SHP77 (cell line): ENCODE data around the gene MOB1A.
"Not testable (repeated sequence)": the region's sequence is repeated elsewhere in the genome, so short reads cannot be mapped to it uniquely, and the experiment has no call there.

Experiments used
- DNase-seq, 2 experiments: peaks; one replicate each; lab custom pipeline; 2025; lab: John Stamatoyannopoulos, UW

The MOB1A gene

GRCh38 chr2:74178211-74179062 is at the start of gene MOB1A:
TSS of gene MOB1A (minus strand) at chr2:74178879. CDS start at chr2:74178674, 205 bp downstream.
- DNase-seq: peak; percentile 97

DNA sequence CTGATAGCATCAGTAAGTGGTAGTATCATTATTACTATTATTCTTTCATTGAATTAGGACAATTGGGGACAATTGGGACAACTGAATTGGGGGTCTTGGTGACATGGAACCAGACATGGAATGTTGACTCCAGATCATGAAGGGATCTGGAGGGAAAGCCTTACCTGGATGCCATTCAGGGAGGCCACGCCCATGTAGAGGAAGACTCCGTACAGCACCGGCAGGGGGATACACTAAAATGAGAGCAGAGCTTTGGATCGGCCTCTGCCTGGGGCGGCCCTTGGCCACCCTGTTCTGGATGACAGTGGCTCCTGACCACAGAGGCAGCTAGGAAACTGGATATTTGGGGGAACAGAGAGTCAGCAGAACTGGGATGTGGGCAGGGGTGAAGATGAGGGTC is 49.0 kb upstream of the MOB1A start:
- no peak for DNase-seq

DNA sequence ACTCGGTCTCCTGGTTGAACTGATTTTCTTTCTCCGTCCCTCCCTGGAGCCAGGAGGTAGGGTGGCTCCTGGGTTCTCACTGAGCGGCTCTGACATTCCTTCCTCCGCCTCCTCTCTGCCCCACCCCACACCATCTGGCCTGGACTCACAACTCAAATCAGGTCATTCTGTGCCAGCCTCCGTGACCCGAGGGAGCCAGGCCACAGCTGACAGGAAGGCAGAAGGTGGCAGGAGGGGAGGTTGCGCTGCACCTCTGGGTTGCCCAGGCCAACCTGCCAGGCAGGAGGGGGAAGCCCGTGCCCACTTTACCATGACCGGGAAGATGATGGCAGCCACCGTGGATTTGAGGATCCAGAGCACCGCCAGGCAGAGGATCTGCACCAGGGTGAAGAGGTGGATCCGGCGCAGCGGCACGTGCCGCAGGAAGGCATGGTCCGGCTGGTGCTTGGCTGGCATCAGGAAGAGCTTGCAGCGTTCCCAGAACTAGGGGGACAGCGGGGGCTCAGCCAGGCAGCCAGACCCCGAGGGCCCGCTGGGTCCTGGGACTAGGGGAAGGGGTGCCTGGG is 48.1 kb upstream of the MOB1A start:
- no peak for DNase-seq

DNA sequence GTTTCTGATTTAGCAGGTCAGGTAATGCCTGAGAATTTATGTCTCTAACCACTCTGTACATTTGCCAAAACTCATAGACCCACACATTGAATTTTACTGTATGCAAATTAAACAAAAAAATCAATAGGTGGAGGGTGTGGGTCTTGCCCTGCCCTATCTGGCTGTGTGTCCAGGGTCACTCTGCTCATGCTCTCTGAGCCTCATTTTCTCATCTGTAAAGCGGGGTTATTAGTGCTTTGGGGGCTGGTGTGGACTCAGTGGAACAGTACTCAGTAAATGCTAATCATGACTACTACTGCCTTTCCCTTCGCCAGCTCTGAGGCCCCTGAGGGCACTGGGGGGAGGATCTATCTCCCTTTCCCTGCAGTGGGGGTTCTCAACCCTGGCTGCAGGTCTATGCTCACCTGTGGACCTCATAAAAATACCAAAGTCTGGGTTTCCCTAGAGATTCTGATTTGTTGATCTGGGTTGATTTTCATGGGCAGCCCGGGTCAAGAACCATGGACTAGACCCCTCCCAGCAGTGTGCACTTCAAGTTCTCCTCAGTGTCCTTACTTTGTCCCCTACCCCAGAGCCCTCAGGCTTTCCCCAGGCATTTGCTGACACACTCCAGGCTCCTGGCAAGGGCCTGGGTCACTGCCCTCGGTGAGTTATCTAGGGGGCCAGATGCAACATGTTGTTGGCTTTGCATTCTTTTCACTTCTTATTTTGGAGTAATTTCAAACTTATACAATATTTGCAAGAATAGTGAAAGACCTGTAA is 47.2 kb upstream of the MOB1A start:
- no peak for DNase-seq

DNA sequence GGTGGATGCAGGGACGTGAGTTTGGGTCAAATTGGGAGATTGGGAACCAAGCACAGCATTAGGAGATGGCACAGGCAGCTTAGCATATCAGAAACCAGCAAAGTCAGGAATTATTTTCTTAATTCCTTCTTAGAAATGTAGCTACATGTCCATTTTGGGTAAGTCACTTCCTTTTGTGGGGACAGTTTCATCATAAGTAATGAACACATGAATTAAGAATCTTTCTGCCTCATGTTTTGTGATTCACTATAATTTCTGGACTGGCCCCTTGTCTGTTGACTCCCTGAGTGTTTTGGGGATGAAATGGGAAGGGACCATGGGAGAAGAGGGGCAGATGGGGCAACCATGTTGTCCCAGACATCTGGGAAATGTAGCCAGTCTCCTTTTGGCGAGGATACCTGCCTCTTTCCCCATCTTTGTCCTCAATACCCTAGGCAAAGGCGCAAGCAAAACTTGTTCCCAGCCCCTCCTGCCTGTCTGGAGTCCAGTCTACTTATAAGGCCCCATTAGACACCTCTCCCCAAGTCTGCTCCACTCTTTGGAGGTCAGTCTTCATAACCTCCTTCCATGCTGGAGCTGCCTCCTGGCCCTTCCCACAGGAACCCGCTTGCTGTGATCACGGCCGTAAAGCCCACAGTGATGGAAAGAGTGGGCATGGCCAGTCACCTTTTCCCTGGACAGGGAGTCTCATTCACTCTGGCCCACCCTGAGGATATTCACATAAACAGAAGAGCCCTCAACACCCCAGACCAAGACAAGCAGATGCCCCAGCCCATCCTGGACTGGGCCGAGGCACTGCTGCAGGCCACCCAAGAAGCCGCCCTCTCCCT is 45.5 kb upstream of the MOB1A start:
- DNase-seq: no peak

DNA sequence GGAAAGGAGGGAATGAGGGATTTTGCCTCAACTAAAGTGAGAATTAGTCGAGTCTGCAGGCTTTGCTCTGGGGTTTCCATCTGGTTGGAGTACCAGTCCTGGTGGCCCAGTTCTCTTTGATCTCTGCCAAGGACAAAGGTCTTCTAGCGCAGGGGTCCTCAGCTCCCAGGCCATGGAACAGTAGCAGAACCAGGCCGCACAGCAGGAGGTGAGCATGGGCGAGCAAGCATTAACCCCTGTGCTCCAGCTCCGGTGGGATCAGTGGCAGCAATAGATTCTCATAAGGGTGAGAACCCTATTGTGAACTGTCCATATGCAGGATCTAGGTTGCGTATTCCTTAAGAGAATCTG is 43.6 kb upstream of the MOB1A start:
- DNase-seq: no peak

DNA sequence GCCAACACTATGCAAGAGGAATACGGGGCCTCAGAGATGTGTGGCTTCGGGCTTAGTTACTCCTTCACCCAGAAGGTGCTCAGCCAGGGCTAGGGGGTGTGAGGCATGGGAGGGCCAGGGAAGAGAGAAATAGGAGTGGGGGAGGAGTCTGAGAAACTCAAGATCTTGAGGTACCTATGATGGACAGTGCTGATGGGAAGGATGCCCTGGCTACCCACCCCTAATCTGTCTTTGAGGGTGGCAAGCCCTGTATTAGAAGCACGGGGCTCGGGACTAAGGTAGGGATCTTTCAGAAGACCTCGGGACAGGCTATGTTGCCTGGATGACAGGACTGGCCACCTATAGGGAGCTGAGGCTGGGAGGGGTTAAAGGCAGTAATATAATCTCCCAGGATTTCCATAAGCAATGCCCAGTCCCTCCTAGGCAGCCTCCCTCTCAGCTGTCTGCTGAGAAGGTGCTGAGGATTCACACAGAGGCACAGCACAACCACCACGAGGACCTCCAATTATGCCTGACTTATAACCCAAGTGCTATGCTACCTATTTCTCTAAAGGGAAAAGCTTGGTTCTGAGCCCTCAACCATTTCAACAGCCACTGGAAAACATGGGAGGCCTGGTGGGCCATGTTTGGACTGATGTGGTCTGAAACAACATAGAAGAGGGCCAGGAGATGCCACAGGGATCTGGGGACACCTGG is 43.1 kb upstream of the MOB1A start:
- DNase-seq: no peak

GRCh38 chr2:74221091-74221490 is 42.4 kb upstream of the MOB1A start:
- no peak for DNase-seq

- no peak for DNase-seq
Observed at GRCh38 chr2:74219846-74220486, 41.3 kb upstream of the MOB1A start.

DNA sequence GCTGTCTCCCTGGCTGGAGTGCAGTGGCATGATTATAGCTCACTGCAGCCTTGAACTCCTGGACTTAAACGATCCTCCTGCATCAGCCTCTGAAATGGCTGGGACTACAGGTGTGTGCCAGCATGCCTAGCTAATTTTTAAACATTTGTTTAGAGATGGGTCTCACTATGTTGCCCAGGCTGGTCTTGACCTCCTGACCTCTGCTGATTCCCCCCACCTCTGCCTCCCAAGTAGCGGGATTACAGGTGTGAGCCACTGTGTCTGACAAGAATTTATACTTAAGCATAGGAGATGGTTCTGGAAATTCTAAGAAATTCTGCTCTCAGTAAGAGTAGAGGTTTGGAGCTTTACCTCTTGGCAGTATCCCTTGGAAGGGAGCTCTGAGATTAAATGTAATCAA is 38.0 kb upstream of the MOB1A start:
- DNase-seq: no peak

DNA sequence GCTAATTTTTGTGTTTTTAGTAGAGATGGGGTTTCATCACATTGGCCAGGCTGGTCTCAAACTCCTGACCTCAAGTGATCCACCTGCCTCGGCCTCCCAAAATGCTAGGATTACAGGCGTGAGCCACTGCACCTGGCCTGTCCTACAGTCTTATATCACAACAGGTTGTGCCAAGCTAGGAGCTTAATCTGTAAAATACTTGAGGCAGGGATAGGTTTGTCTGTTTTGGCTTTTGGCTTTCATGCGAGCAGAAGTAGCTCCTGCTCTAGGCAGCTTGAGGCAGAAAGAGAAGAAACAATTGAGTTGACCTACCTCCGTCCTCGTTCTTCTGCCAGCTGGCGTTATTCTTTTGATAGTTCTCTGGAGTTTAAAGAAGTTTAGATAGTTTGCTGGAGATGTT is 37.1 kb upstream of the MOB1A start:
- DNase-seq: not testable (repeated sequence)

DNA sequence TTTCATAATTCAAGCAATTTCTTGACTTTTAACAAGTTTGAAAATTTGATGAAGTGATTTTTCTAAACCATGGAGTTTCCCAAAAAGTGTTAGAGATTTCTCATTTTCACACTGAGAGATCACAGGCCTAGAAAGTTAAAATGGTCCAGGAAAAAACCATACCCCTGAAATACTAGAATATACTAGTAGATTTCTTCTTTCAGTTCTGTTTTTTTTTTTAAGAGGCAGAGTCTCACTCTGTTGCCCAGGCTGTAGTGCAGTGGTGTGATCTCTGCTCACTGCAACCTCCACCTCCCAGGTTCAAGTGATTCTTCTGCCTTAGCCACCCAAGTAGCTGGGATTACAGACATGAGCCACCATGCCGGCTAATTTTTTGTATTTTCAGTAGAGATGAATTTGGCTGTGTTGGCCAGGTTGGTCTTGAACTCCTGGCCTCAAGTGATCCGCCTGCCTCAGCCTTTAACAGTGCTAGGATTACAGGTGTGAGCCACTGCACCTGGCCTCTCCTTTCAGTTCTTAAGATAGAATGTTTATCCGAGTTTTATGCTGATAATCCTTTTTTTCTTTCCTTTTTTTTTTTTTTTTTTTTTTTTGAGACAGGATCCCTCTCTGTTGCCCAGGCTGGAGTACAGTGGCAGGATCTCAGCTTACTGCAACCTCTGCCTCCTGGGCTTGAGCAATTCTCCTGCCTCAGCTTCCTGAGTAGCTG is 34.2 kb upstream of the MOB1A start:
- no peak for DNase-seq

- DNase-seq: no peak
Observed at GRCh38 chr2:74206180-74206688, 27.6 kb upstream of the MOB1A start.

DNA sequence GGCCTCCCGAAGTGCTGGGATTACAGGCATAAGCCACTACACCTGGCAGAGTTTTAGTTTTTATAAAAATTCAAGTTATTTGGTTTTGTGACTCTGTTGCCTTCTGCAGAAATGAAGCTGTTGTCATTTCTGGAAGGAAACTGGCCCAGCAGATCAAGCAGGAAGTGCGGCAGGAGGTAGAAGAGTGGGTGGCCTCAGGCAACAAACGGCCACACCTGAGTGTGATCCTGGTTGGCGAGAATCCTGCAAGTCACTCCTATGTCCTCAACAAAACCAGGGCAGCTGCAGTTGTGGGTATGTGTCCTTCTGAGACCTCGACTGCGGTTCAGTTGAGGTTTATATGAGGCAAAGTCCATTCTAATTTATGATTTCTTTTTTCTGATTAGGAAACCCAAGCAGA is 26.9 kb upstream of the MOB1A start:
- DNase-seq: no peak

- no peak for DNase-seq
Observed at GRCh38 chr2:74205113-74205512, 26.4 kb upstream of the MOB1A start.

DNA sequence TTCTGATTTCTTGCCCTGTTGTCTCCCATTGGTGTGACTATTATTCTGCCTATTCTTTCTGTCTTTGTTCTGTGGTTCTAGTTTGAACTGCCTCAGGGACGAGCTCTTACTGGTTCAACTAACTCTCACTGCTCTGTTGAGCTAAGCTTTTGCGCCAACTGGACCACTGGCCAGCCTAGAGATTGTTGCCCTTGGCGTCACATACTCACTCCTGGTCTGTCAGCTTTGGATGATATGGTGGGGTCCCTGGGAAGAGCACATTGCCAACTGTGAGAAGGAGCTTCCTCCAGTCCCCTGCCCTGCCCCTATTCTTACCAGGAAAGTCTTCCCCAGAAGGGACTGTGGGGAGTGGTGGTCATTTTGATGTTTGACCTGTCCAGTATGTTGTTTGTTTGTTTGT is 25.8 kb upstream of the MOB1A start:
- no peak for DNase-seq

- no peak for DNase-seq
Observed at GRCh38 chr2:74201596-74201995, 22.9 kb upstream of the MOB1A start.

DNA sequence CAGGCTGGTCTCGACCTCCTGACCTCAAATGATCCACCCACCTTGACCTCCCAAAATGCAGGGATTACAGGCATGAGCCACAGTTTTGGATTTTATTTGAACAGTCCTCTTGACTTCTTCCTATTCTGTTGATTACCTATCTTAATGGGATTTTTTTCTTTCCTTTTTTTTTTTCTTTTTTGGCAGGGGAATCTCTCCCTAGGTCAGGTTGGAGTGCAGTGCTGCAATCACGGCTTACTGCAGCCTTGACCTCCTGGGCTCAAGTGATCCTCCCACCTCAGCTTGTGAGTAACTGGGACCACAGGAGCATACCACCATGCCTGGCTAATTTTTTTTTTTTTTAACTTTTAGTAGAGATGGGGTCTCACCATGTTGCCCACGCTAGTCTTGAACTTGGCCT is 22.5 kb upstream of the MOB1A start:
- DNase-seq: no peak

DNA sequence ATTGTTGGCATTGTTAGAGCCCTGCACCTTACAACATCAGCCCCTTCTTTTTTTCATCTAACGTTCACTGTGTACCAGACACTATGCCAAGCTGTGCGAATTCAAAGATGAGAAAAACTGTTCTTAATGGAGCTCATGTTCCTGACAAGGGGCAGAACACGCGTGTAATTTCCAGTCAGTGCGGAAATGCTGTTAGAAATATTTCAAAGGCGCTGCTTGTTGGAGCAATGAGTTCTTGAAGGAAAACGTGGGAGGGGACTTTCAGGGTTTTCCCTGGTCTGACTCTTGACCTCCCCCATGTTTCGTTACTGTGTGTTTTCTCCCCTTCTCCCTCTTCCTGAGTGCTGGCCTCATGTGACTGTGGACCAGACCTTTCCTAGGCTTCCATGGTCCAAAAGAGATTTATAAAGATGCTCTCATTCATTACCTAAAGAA is 21.2 kb upstream of the MOB1A start:
- no peak for DNase-seq

DNA sequence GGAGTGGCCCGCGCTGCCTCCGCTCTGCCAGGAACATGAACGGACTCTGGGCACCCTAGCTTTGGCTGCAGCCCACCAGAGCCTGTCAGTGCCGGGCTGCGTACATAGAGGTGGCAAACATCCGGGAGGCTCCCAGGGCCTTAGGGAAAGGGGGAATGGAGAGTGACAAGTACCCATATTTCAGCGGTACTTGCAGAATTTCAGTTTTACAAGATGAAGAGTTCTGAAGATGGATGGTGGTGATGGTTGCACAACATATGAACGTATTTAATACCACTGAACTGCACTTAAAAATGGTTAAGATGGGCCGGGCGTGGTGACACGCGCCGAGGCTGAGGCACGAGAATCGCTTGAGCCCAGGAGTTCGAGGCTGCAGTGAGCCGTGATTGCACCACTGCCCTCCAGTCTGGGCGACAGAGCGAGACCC is 20.6 kb upstream of the MOB1A start:
- no peak for DNase-seq
